DND-41 (cell line): Measurements from ENCODE around the gene PLAGL2.

Source experiments
- ATAC-seq: fragments of 200-7000 bp; cut with Tn5 transposase; 3 replicates; pipeline ENCODE4 v1.9.1; 2021; ENCODE audit warnings: low read depth; ENCODE audit not compliant: insufficient read depth
- DNase-seq: peaks from one replicate; pipeline ENCODE4 v3.0.0-alpha.2; 2020
- H2AFZ ChIP-seq: 2 replicates; pipeline ENCODE4 v1.6.0; 2012; ENCODE audit warnings: low read depth, low read length
- H3K27ac ChIP-seq: 2 replicates; pipeline ENCODE4 v1.5.1; 2012; ENCODE audit warnings: low read length, inconsistent platforms
- H3K27me3 ChIP-seq: fragments of 200-600 bp; sonication (generic); 2 replicates; pipeline ENCODE4 v1.6.0; 2012; ENCODE audit warnings: low read length, mild to moderate bottlenecking, inconsistent platforms; ENCODE audit not compliant: insufficient read depth, poor library complexity
- H3K36me3 ChIP-seq: 2 replicates; pipeline ENCODE4 v1.5.1; 2012; ENCODE audit warnings: low read length, inconsistent platforms; ENCODE audit not compliant: insufficient read depth
- H3K4me1 ChIP-seq: 2 replicates; pipeline ENCODE4 v1.5.1; 2012; ENCODE audit warnings: mild to moderate bottlenecking, low read length; ENCODE audit not compliant: insufficient read depth
- H3K4me2 ChIP-seq: 2 replicates; pipeline ENCODE4 v1.6.0; 2012; ENCODE audit warnings: mild to moderate bottlenecking, moderate library complexity, low read length, inconsistent platforms; ENCODE audit not compliant: insufficient read depth
- H3K4me3 ChIP-seq, 2 experiments: fragments of 200-600 bp in 1 of 2; shearing (Covaris generic) in 1 of 2; 2 replicates each; pipeline ENCODE4 v1.5.1; 2012 to 2016; ENCODE audit warnings: inconsistent platforms in 2 of 2, low read length in 2 of 2, mild to moderate bottlenecking in 2 of 2, low read depth in 1 of 2, moderate library complexity in 1 of 2
- H3K79me2 ChIP-seq: 2 replicates; pipeline ENCODE4 v1.6.0; 2012; ENCODE audit warnings: low read length, inconsistent platforms; ENCODE audit not compliant: insufficient read depth
- H3K9ac ChIP-seq: 2 replicates; pipeline ENCODE4 v1.6.0; 2012; ENCODE audit warnings: low read depth, mild to moderate bottlenecking, inconsistent platforms, low read length, moderate library complexity
- H3K9me3 ChIP-seq: 2 replicates; pipeline ENCODE4 v1.5.1; 2012; ENCODE audit warnings: low read length, moderate library complexity, mild to moderate bottlenecking, inconsistent platforms; ENCODE audit not compliant: insufficient read depth, severe bottlenecking
- H4K20me1 ChIP-seq: 2 replicates; pipeline ENCODE4 v1.6.0; 2012; ENCODE audit warnings: low read length; ENCODE audit not compliant: insufficient read depth
- EZH2 ChIP-seq: IDR thresholded peaks from 3 replicates; pipeline ENCODE4 v1.6.1; 2012; ENCODE audit warnings: borderline replicate concordance, low read depth, mild to moderate bottlenecking, moderate library complexity, low read length, inconsistent platforms; ENCODE audit not compliant: severe bottlenecking
- TF ChIP-seq, protein P1 (sequence below): IDR thresholded peaks from 2 replicates; pipeline ENCODE4 v1.5.1; 2012; ENCODE audit warnings: borderline replicate concordance, low read length, moderate library complexity, mild to moderate bottlenecking; ENCODE audit not compliant: poor library complexity, severe bottlenecking; ENCODE audit errors: extremely low read depth

Gene PLAGL2

GRCh38 chr20:32158943-32159660, 48.4 kb downstream of the PLAGL2 start:
- H3K79me2 ChIP-seq = no peaks in the 10 kb centered on the region
- H3K36me3 ChIP-seq = peaks cover 80% of the 10 kb centered on the region
- no peak overlapping the region for H3K9ac ChIP-seq
- H3K4me1 ChIP-seq = no peaks in the 10 kb centered on the region
- ATAC-seq (no peak), DNase-seq (no peak)
- H4K20me1 ChIP-seq = no peaks in the 10 kb centered on the region
- no peaks in the 10 kb centered on the region for H3K9me3 ChIP-seq
- H3K27me3 ChIP-seq = no peaks in the 10 kb centered on the region
- no peak for TF ChIP-seq EZH2
- TF ChIP-seq, protein P1, sequence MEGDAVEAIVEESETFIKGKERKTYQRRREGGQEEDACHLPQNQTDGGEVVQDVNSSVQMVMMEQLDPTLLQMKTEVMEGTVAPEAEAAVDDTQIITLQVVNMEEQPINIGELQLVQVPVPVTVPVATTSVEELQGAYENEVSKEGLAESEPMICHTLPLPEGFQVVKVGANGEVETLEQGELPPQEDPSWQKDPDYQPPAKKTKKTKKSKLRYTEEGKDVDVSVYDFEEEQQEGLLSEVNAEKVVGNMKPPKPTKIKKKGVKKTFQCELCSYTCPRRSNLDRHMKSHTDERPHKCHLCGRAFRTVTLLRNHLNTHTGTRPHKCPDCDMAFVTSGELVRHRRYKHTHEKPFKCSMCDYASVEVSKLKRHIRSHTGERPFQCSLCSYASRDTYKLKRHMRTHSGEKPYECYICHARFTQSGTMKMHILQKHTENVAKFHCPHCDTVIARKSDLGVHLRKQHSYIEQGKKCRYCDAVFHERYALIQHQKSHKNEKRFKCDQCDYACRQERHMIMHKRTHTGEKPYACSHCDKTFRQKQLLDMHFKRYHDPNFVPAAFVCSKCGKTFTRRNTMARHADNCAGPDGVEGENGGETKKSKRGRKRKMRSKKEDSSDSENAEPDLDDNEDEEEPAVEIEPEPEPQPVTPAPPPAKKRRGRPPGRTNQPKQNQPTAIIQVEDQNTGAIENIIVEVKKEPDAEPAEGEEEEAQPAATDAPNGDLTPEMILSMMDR = no peak
- no peak overlapping the region for H3K4me3 ChIP-seq
- H2AFZ ChIP-seq = no peak overlapping the region
- no peak overlapping the region for H3K27ac ChIP-seq
- H3K4me2 ChIP-seq = no peak overlapping the region

DNA sequence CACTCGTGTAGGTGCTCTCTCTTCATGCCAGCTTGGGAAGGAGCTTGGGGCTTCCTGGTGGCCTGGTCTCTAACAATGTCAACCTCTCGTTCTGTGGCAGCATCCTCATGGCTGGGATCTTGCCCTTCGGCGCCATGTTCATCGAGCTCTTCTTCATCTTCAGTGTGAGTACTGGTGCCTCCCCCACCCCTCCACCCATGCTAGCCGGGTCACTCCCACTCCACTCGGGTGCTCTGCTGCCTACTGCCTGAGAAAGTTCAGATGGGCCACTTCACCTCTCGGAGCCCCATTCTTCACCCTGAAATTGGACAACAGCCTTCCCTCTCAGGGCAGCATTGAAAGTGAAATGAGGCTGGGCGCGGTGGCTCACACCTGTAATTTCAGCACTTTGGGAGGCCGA, 49.2 kb downstream of the PLAGL2 start:
- Histone ChIP-seq H3K27me3 (no peaks in the 10 kb centered on the region), H3K36me3 (peaks cover 81% of the 10 kb centered on the region)
- ATAC-seq = no peak

DNA sequence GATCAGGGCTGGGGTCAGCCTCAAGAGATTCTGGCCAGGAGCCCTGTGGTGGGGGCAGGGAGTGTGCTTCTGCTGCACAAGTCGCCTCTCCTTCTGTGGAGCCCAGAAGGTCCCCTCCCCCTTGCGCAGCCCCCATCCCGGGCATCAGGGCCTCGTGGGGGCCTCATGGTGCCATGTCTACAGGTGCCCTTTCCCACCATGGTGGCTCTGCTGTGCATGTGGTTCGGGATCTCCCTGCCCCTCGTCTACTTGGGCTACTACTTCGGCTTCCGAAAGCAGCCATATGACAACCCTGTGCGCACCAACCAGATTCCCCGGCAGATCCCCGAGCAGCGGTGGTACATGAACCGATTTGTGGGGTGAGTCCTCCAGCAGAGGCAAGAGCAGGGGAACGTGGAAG, 49.9 kb downstream of the PLAGL2 start:
- TF ChIP-seq, protein P1 = no peak
- TF ChIP-seq EZH2 = no peak
- peaks cover 83% of the 10 kb centered on the region for H3K36me3 ChIP-seq
- H3K79me2 ChIP-seq = no peaks in the 10 kb centered on the region
- no peak overlapping the region for H3K4me2 ChIP-seq
- no peaks in the 10 kb centered on the region for H4K20me1 ChIP-seq
- H3K27me3 ChIP-seq = no peaks in the 10 kb centered on the region
- ATAC-seq = no peak
- H3K4me3 ChIP-seq = no peak overlapping the region
- H3K27ac ChIP-seq = no peak overlapping the region
- H3K4me1 ChIP-seq = no peaks in the 10 kb centered on the region
- H3K9me3 ChIP-seq = no peaks in the 10 kb centered on the region
- DNase-seq = no peak
- no peak overlapping the region for H2AFZ ChIP-seq
- no peak overlapping the region for H3K9ac ChIP-seq

More for the DNA sequence above, 49.2 kb downstream of the PLAGL2 start:
- no peak for DNase-seq
- Histone ChIP-seq H3K4me1 (no peaks in the 10 kb centered on the region), H3K9me3 (no peaks in the 10 kb centered on the region), H3K79me2 (no peaks in the 10 kb centered on the region), H4K20me1 (no peaks in the 10 kb centered on the region), H3K9ac (no peak overlapping the region), H3K27ac (no peak overlapping the region), H3K4me2 (no peak overlapping the region), H2AFZ (no peak overlapping the region), H3K4me3 (no peak overlapping the region)
- TF ChIP-seq, protein P1 = no peak
- TF ChIP-seq EZH2 = no peak
